MCF 10A (cell line): ENCODE measurements around the gene MUSTN1. TPM values are rescaled to one million over a fixed set of nuclear protein-coding genes. Genes with fewer than 3 reads are reported as not detected.
A peak's percentile ranks its signal among the peaks of the same experiment; 100 is the strongest.

Source experiments
- BruUV-seq: library from RNA; stranded (reverse); fragments of 400-500 nt; replicated peaks from 2 replicates; lab custom pipeline; 2021; lab: Mats Ljungman, UMichigan
- CTCF ChIA-PET: fragments of 300-600 bp; sonication (Branson Sonifier 250); formaldehyde crosslinking; extraction: SDS; loops from one replicate; lab custom pipeline; 2021; ENCODE audit warnings: antibody characterized with exemption, inconsistent platforms; lab: Yijun Ruan, JAX
- POLR2A ChIA-PET: fragments of 300-600, 350-650 bp; sonication (Branson Sonifier 250); formaldehyde crosslinking; extraction: SDS; loops from one replicate; lab custom pipeline; 2020; ENCODE audit warnings: antibody characterized with exemption, inconsistent platforms; lab: Yijun Ruan, JAX
- DNase-seq: peaks from one replicate; pipeline ENCODE4 v3.0.0-alpha.2; 2018; ENCODE audit not compliant: unreplicated experiment
- H3K27ac Mint-ChIP-seq: one replicate; pipeline ENCODE4 v1.8.0; 2022; ENCODE audit warnings: mild to moderate bottlenecking, low read depth, mixed read lengths; ENCODE audit not compliant: unreplicated experiment
- H3K27me3 Mint-ChIP-seq: one replicate; pipeline ENCODE4 v1.8.0; 2022; ENCODE audit warnings: mixed read lengths; ENCODE audit not compliant: insufficient read depth, unreplicated experiment
- H3K36me3 Mint-ChIP-seq: one replicate; pipeline ENCODE4 v1.8.0; 2022; ENCODE audit warnings: mild to moderate bottlenecking, moderate library complexity, mixed read lengths; ENCODE audit not compliant: insufficient read depth, unreplicated experiment
- H3K4me1 Mint-ChIP-seq: one replicate; pipeline ENCODE4 v1.8.0; 2022; ENCODE audit warnings: mixed read lengths; ENCODE audit not compliant: insufficient read depth, unreplicated experiment
- H3K4me3 Mint-ChIP-seq: one replicate; pipeline ENCODE4 v1.8.0; 2022; ENCODE audit warnings: mild to moderate bottlenecking, moderate library complexity, mixed read lengths; ENCODE audit not compliant: unreplicated experiment
- H3K9me3 Mint-ChIP-seq: one replicate; pipeline ENCODE4 v1.8.0; 2022; ENCODE audit warnings: mixed read lengths; ENCODE audit not compliant: unreplicated experiment
- CTCF ChIP-seq: fragments of 200-600 bp; IDR thresholded peaks from one replicate; pipeline ENCODE4 v1.8.0; 2022; ENCODE audit warnings: antibody characterized with exemption, mild to moderate bottlenecking; ENCODE audit not compliant: unreplicated experiment
- intact Hi-C: fragments of 100-400 bp; cut with micrococcal nuclease; formaldehyde crosslinking; loops from 2 replicates; pipeline ENCODE4 v1.14.1; 2022
- total RNA-seq: library from RNA; stranded (reverse); gene quantifications from 2 replicates; pipeline ENCODE4 v1.2.3, GENCODE V29; 2022

The MUSTN1 gene
- total RNA-seq, 1 experiment from 2014 or later = not detected

GRCh38 chr3:52847241-52847640 lies 12.4 kb upstream of the MUSTN1 start:
- no peak for DNase-seq
- ChIA-PET CTCF (interaction anchor here (0.7 to 0.8 kb wide), 2 partner anchors 32 to 139 kb away, joined by 3 read pairs; no protein-coding TSS in a partner anchor), POLR2A (no interaction called here)
- Mint-ChIP-seq H3K27ac (no peak overlapping the region), H3K9me3 (no peaks in the 10 kb centered on the region), H3K4me3 (no peak overlapping the region), H3K36me3 (peaks cover 7% of the 10 kb centered on the region), H3K27me3 (no peaks in the 10 kb centered on the region), H3K4me1 (no peaks in the 10 kb centered on the region)
- intact Hi-C loops = no loop called here
- no TSS peak for BruUV-seq
- TF ChIP-seq CTCF = no peak

GRCh38 chr3:52846432-52846965 lies 11.7 kb upstream of the MUSTN1 start:
- no peaks in the 10 kb centered on the region for H3K9me3 Mint-ChIP-seq
- CTCF ChIA-PET = interaction anchor here (1.1 to 1.2 kb wide), 3 partner anchors 26 to 225 kb away, joined by 3 to 4 read pairs (median 3); no protein-coding TSS in a partner anchor
- H3K4me1 Mint-ChIP-seq = no peaks in the 10 kb centered on the region
- H3K27ac Mint-ChIP-seq = no peak overlapping the region
- H3K4me3 Mint-ChIP-seq = no peak overlapping the region
- H3K36me3 Mint-ChIP-seq = peaks cover 7% of the 10 kb centered on the region
- intact Hi-C loops = no loop called here
- DNase-seq = no peak
- no TSS peak for BruUV-seq
- no peak for TF ChIP-seq CTCF
- no peaks in the 10 kb centered on the region for H3K27me3 Mint-ChIP-seq
- POLR2A ChIA-PET = no interaction called here

- ChIA-PET CTCF (interaction anchor here (0.6 to 1.2 kb wide), 7 partner anchors 25 to 764 kb away, joined by 3 to 4 read pairs (median 3); no protein-coding TSS in a partner anchor), POLR2A (no interaction called here)
- no peaks in the 10 kb centered on the region for H3K27me3 Mint-ChIP-seq
- TF ChIP-seq CTCF = peak; percentile 62
- no peak overlapping the region for H3K27ac Mint-ChIP-seq
- BruUV-seq = no TSS peak
- DNase-seq = peak; percentile 10
- no peak overlapping the region for H3K4me3 Mint-ChIP-seq
- peaks cover 4% of the 10 kb centered on the region for H3K36me3 Mint-ChIP-seq
- no peaks in the 10 kb centered on the region for H3K4me1 Mint-ChIP-seq
- H3K9me3 Mint-ChIP-seq = no peaks in the 10 kb centered on the region
- intact Hi-C loops = no loop called here
Observed at GRCh38 chr3:52845691-52846431, 11.0 kb upstream of the MUSTN1 start.

- no peak overlapping the region for H3K4me3 Mint-ChIP-seq
- no peaks in the 10 kb centered on the region for H3K36me3 Mint-ChIP-seq
- H3K27ac Mint-ChIP-seq = no peak overlapping the region
- no TSS peak for BruUV-seq
- ChIA-PET CTCF (interaction anchor here (0.6 to 1.3 kb wide), 5 partner anchors 8 to 470 kb away, joined by 3 to 4 read pairs (median 3); no protein-coding TSS in a partner anchor), POLR2A (no interaction called here)
- no peaks in the 10 kb centered on the region for H3K9me3 Mint-ChIP-seq
- H3K4me1 Mint-ChIP-seq = no peaks in the 10 kb centered on the region
- intact Hi-C loops = no loop called here
- no peak for TF ChIP-seq CTCF
- no peaks in the 10 kb centered on the region for H3K27me3 Mint-ChIP-seq
- DNase-seq = no peak
Observed at GRCh38 chr3:52845157-52845556, 10.3 kb upstream of the MUSTN1 start.
